ENCODE measurements around the gene PHF23.

The PHF23 gene

DNA sequence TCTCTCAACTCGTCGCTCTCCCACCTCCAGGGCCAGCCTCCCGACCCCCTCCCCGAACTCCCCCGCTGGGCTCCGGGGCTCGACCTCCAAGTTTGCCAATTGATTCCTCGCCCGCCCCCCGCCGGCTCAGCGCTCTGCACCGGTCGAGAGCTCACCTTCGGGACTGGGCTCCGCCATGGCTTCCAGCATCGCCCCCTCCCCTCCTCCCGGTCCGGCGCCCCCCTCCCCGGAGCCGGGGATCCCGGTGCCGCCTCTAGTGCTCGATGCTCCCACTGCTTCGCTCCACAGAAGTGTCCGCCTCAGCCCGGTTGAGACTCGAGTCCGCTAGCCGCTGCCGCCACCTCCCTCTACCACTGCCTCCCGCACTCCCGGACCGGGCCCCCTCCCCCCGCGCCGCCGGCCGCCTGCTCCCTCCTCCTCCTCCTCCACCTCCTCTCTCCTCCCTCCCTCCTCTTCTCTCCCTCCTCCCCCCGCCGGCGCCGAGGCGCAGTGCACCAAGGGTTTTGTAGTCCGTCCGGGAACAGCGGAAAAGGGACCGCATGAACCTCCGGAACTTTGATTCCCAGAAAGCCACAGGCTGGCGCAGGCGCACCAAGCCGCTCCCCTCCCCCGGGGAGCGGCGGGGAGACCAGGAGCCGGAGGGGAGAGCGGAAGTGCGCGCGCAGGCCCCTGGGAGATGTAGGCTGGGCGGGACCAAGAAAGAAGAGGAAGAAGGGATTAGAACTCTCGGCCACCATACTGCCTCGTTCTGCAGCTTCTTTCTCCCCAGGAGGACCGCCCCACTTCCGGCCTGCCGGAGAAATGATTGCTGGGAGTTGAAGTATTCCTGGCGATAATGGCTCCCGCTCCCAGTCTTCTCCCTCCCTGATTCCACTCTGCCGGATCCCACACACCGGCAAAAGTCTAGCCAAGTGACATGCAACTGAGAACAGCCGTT, at the start of gene PHF23:
TSS of gene PHF23 (minus strand) at position 367 of the 937 bp plus-strand sequence. CDS start at position 189, 178 bp downstream.
- peak; percentile 98 for DNase-seq (ENCODE audit: low spot score)

DNA sequence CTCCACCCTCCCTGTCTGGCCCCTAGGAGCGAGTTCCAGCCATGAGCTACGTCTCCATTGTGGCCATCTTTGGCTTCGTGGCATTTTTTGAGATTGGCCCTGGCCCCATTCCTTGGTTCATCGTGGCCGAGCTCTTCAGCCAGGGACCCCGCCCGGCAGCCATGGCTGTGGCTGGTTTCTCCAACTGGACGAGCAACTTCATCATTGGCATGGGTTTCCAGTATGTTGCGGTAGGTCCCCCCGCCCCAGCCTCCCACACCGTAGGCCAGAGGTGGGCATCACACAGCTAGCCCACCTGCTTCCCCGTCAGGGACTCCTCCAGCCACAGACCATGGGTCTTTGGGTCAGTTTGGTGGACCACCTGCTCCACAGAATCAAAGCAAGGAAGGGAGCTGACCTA, 46.4 kb upstream of the PHF23 start:
- FAIRE-seq (no peak), DNase-seq (ENCODE audit: low spot score) (no peak)

More for the DNA sequence above, at the start of gene PHF23:
- peak; percentile 80 for FAIRE-seq

DNA sequence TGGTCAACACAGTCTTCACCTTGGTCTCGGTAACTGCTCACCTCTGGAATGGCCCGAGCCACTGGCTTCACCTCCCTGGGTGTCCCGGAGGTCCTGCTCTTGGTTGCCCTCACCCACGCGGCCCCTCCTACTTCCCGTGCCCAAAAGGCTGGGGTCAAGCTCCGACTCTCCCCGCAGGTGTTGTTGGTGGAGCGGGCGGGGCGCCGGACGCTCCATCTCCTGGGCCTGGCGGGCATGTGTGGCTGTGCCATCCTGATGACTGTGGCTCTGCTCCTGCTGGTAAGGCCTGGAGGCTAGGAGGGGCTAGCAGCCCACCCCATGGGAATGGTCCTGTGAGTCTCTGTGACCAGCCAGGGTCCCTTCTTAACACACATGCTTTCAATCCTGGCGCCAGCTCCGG, 45.7 kb upstream of the PHF23 start:
- FAIRE-seq (no peak), DNase-seq (ENCODE audit: low spot score) (no peak)

DNA sequence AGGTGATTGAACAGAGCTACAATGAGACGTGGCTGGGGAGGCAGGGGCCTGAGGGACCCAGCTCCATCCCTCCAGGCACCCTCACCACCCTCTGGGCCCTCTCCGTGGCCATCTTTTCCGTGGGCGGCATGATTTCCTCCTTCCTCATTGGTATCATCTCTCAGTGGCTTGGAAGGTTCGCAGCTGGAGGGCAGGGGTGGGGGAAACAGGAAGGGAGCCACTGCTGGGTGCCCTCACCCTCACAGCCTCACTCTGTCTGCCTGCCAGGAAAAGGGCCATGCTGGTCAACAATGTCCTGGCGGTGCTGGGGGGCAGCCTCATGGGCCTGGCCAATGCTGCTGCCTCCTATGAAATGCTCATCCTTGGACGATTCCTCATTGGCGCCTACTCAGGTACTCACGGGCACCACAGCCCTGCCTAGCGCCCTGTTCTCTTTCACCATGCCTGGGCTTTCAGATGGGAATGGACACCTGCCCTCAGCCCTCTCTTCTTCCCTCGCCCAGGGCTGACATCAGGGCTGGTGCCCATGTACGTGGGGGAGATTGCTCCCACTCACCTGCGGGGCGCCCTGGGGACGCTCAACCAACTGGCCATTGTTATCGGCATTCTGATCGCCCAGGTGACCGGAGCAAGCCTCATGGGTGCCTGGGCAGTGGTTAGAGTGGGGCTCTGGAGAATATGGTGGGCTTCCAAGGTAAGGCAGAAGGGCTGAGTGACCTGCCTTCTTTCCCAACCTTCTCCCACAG, 44.4 kb upstream of the PHF23 start:
- DNase-seq (ENCODE audit: low spot score) = no peak
- no peak for FAIRE-seq

DNA sequence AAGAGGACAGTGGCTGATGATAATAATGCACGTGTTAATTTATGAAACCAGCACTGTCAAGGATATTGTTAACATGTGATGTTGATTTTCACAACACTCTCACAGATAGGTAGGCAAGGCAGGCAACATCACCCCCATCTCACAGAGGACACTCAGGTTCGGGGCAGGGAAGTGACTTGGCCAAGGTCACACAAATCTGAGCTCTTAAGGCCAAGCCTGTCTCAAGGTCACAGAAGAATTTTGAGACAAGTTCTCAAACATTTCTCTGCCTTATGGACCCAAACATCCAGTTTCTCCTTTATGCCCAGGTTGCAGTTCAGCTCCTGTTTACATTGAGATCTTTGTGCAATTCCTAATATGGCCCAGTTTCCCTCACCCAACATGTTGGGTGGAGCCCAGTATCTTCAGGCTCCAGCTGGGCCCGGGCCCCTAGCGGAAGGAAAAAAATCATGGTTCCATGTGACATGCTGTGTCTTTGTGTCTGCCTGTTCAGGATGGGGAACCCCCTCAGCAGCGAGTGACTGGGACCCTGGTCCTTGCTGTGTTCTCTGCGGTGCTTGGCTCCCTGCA, 43.6 kb upstream of the PHF23 start:
- FAIRE-seq (no peak), DNase-seq (ENCODE audit: low spot score) (no peak)

DNA sequence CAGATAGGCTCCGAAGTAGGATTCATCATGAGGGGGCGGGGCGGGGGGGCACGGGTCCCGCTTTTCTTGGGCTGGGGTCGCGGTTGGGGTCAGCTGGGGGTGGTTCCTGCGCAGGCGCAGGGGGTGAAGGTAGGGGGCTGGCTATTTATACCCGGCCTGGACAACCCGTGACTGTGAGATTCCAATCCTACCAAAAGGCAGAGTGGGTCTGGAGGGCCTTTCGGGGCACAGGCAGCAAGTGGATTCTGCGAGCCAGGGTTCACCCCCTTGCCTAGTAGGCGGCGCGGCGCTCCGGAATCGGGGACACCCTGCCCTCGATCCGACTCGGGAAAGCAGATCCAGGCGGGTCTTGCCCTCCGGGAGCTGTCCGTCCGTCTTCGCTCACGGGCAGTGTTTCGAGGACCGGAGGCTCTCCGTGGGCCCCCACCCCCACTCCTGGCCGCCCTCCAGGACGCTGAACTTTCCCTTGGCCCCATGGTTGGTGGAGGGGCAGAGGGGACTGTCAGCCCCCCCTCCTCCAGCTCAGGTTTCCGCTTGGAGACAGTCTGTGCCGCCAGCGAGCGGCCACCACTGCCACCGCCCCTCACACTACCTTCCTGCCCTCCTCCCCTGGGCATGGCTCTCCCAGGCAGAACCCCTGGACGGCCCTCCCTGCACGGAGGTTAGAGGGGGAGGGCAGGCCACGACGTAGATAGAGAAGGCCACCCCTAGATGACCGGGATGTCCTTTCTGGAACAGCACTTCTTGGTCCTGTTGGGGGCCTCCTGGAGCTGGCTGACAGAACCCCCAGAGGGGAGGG, 42.9 kb upstream of the PHF23 start:
- no peak for DNase-seq (ENCODE audit: low spot score)
- FAIRE-seq = no peak

DNA sequence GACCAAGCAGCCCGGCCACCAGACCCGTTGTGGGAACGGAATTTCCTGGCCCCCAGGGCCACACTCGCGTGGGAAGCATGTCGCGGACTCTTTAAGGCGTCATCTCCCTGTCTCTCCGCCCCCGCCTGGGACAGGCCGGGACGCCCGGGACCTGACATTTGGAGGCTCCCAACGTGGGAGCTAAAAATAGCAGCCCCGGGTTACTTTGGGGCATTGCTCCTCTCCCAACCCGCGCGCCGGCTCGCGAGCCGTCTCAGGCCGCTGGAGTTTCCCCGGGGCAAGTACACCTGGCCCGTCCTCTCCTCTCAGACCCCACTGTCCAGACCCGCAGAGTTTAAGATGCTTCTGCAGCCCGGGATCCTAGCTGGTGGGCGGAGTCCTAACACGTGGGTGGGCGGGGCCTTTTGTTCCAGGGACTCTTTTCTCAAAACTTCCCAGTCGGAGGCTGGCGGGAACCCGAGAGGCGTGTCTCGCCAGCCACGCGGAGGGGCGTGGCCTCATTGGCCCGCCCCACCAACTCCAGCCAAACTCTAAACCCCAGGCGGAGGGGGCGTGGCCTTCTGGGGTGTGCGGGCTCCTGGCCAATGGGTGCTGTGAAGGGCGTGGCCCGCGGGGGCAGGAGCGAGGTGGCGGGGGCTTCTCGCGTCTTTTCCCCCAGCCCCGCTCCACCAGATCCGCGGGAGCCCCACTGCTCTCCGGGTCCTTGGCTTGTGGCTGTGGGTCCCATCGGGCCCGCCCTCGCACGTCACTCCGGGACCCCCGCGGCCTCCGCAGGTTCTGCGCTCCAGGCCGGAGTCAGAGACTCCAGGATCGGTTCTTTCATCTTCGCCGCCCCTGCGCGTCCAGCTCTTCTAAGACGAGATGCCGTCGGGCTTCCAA, 42.1 kb upstream of the PHF23 start, which contains the start of gene SLC2A4:
TSS of gene SLC2A4 (plus strand) at position 645 of the 879 bp plus-strand sequence. CDS start at position 862, 217 bp downstream.
- DNase-seq (ENCODE audit: low spot score) (peak; percentile 61), FAIRE-seq (no peak)

DNA sequence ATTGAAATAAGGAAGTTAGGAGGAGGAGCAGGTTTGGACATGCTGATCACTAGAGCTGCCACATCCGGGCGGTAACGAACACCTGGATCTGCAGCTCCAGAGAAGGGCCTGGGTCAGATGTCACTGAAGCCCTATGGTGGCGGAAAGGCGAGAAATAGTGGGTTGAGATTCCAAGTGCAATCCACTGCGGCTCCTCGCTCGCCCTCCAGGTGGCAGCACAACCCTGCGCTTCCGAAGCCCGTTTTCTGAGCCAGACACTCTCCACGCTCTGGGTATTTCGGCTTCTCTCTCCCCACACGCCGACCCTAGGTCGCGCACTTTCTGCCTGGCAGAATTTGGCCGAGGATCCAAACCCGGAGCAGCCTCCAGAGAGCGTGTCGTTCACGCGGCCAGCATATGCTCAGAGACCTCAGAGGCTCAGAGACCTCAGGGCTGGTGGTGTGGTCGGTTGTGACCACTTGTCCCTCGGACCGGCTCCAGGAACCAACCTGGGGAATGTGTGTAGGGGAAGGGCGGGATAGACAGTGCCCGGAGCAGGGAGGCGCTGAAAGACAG, 41.3 kb upstream of the PHF23 start:
- DNase-seq (ENCODE audit: low spot score) (peak; percentile 66), FAIRE-seq (peak; percentile 65)

DNA sequence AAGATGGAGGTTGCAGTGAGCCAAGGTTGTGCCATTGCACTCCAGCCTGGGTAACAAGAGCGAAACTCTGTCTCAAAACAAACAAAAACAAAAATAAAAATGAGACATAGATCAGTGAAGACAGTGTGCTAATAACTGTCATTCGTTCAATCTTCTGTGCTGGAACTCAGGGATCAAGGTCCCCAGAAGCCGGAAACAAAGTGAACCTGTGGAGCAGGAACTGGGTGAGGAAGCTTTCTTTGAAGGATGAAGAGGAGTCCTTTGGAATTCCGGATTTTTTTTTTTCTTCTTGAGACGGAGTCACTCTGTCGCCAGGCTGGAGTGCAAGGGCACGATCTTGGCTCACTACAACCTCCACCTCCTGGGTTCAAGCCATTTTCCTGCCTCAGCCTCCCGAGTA, 40.2 kb upstream of the PHF23 start:
- FAIRE-seq (no peak), DNase-seq (ENCODE audit: low spot score) (no peak)

DNA sequence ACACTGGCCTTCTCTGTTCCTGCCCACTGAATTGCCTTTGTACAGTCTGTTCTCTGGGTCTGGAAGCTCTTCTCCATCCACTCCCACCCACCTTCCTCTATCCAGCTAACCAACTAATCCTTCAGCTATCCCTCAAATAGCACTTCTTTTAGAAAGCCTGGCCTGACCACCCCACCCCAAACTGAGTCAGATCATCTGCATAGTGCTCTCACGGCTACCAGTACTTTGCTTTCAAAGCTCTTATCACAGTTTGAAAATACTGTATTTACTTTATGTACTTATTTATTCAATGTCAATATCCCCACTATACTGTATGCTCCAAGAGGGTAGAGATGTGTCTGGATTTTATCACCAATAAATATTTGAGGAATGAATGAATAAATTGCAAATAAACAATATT, 27.5 kb upstream of the PHF23 start:
- FAIRE-seq = no peak
- no peak for DNase-seq (ENCODE audit: low spot score)

DNA sequence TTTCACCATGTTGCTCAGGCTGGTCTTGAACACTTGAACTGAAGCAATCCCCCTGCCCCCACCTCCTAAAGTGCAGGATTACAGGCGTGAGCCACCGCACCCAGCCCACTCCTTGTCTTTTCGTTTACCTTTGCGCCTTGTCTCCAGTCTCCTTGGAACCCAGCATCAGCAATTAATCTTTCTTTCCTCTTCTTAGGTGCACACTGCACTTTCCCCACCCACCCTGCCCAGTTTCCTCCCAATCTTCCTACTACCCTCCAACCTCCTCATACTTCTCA, 24.5 kb upstream of the PHF23 start:
- no peak for FAIRE-seq
- DNase-seq (ENCODE audit: low spot score) = no peak

DNA sequence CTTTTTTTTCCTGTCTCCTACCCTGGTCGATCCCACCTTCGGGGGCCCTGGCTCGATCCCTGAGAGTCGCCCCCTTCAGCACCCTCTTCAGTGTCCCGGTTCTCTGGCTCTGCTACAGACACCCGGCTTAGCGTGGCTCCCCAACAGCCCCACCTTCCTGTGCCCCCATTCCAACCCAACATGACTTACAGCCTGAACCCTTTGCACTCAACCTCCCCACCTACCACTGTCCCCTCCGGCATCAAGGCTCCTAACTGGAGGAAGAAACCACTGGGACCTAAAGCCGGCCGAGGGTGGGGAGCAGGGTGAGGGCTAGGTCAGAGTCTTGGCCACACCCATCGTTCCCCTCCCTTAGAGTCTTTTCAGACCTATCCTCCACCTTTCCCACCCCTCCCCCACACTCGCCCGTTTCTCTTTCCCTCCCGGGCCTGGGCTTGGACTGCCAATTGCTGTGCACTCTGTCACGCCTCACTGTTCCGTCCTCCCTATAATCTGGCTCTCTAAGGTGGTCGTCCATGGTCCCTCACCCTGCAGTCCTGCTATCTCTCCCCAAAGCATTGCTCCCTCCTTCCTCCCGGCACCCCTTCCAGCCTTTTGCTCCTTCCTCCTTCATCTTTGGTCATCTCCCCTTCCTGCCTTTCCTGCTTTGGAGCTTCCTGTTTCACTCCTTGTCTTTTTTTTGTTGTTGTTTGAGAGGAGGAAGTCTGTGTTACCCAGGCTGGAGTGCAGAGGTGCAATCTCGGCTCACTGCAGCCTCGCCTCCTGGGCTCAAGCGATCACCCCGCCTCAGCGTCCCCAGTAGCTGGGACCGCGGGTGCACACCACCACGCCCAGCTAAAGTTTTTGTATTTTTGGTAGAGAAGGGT, 23.9 kb upstream of the PHF23 start:
- DNase-seq (ENCODE audit: low spot score) (no peak), FAIRE-seq (no peak)

DNA sequence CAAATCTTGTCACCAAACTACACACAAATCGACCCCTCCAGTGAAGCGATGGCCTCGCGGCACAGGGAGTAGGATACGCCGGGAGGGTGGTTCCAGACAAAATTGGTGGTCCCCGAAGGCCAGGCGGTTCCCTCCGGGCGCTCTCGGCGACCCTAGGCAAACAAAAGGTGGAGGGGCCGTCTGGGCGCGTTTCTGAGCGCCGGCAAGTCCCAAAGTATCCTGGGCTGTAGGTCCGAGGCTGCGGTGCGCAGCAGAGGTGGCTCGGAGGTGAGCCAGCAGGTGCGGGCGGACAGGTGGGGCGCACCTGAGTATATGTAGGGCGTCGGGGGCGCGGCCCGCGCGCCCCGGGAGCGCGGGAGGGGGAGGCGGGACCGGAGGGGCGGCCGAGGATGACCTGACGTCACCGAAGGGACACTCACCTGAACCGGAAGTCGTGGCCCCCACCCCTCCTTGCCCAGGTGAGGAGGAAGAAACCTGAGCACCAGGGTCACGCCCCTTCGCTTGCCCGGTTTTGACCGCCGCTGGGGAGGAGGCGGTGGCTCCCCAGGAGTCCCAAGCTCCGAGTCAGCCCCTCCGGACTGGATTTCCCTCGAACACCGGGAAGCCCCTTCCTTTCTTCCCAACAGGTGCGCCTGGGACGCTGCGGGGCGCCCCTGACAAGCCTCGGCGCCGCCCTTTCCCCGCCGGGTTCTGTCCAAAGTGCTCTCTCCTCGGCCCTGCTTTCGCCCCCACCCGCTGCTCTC, 23.1 kb upstream of the PHF23 start, which contains the start of gene CLDN7:
TSS of gene CLDN7 (minus strand) at position 287 of the 743 bp plus-strand sequence. CDS start 435 bp downstream, outside the sequence.
- DNase-seq (ENCODE audit: low spot score) = no peak
- FAIRE-seq = no peak

DNA sequence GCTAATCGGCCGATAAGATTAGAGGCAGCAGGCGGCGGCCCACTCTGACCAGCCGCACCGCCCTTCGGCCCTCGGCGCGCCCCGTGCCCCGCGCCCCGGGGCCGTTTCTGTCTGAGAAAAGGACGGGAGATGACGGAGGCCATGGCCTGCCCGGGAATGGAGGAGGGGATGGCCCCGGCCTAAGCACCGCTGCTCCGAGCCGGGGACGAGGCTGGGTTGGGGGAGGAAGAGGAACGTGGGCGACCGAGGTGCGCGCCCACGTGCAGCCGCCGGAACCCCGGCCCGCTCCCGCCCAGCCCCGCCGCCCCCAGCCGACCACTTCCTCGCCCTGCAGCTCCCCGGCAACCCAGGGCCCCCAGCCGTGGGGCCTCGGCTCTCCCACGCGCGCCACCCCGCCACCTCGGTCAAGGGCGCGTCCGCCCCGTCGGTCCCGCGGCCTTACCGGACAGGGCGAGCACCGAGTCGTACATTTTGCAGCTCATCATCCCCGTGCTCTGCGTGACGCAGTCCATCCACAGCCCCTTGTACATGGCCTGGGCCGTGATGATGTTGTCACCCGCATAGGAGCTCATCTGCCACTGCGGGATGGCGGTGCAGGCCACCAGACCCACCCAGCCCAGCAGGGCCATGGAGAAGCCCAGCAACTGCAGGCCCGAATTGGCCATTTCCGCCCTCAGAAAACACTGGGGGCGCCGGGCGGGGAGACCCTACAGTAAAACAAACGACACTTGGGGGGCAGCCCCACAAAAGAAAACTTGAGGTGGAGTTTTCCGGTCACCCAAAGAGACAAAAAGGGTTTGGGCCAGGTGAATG, 22.3 kb upstream of the PHF23 start:
- FAIRE-seq = no peak
- no peak for DNase-seq (ENCODE audit: low spot score)

DNA sequence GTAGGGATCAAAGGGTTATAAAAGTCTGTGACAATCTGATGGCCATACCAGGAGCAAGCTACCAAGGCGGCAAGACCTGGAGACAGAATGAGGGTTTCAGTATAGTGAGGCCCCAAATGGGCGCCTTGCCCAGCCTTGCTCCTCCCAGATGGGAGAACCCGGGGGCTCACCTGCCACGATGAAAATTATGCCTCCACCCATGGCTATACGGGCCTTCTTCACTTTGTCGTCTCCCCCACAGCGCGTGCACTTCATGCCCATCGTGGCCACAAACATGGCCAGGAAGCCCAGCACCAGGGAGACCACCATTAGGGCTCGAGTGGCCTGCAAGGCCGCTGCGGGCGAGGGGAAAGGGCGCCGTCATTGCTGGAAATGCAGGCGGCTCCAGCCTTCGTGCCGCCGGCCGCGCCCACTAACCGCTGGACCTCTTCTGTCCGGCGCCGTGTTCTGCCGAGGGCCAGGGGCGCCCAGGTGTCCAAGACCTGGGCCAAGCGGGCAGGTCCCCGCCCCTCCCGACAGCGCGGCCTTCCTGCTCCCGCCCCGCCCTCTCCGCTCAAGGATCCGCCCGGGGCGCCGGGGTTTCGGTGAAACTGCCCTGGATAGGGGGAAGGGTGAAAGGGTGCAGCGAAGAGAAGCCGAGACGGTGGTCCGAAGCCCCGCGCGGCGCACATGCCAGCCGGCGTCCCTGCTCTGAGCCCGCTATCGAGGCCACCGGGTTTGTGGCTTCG, 21.6 kb upstream of the PHF23 start:
- DNase-seq (ENCODE audit: low spot score) (no peak), FAIRE-seq (no peak)

DNA sequence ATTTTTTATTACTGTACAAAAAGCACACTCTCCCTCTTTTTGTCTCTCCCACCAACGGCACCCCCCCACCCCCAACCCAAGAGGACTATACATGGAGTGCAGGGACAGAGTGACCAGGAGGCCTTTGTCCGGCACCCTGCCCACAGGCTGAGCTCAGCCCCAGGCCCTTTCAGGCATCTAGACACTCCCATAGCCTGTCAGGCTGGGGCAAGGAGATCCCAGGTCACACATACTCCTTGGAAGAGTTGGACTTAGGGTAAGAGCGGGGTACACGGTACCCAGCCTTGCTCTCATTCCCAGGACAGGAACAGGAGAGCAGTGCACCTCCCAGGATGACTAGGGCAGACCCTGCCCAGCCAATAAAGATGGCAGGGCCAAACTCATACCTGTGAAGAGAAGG, 20.9 kb upstream of the PHF23 start:
- no peak for FAIRE-seq

DNA sequence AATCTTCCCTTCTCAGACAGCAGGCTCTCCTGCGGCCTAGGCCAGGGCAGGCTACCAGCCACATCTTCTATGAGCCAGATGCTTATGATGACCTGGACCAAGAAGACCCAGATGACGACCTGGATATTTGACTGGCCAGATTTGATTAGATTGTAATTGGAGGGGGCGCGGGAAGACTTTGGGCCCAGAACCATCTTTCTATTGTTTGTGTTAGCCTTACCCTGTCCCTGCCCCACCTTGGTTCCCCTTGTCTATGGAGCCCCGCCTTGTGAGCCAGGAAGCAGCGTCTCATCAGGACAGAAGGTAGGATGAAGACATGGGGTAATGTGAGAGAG, 20.3 kb upstream of the PHF23 start:
- no peak for DNase-seq (ENCODE audit: low spot score)
- no peak for FAIRE-seq

More for the DNA sequence above, 20.9 kb upstream of the PHF23 start:
- no peak for DNase-seq (ENCODE audit: low spot score)

Measured in RCC 7860 (cell line).